GM12872 (cell line): ENCODE data around the gene C1QTNF5.

Experiments used
- CTCF ChIP-seq: IDR thresholded peaks from 3 replicates; pipeline ENCODE4 v1.5.1; 2011; ENCODE audit warnings: low read depth, mild to moderate bottlenecking, low read length, moderate library complexity; ENCODE audit not compliant: insufficient read depth

Gene C1QTNF5

DNA sequence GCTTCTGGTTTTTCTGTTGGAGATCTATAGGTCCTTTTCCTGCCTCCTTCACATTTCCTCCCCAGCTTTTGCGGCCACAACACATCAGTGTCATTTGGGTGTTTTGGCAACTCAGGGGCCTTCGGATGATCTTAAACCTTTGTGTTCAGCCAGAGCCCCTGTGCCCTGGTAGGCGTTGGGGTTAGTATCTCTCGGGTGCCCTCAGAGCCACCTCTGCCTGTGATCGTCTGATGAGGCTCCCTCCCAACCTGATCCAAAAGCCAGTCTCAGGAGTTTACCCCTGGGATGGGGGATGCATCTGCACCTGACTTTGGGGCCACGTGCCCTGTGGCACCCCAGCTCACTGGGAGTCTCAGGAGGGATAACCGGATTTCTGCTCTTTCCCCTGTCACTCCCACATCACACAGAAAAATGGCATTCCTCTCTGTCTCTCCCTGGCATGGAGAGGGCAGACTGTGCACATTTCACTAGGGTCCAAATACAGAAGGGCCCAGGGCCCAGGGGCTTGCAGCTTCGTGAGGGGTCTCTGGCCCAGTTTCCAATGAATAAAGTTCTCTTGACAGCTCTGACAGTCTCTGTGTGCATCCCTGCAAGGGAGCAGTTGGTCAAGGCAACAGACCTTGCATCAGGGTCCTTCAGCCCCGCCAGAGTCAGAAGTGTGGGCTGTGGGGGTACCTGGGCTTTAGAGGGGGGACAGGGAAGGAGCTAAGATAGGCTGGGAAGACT lies 3.8 kb downstream of the C1QTNF5 start:
- TF ChIP-seq CTCF = no peak

- TF ChIP-seq CTCF = no peak
Observed at GRCh38 chr11:119335655-119336543, 4.8 kb downstream of the C1QTNF5 start.

DNA sequence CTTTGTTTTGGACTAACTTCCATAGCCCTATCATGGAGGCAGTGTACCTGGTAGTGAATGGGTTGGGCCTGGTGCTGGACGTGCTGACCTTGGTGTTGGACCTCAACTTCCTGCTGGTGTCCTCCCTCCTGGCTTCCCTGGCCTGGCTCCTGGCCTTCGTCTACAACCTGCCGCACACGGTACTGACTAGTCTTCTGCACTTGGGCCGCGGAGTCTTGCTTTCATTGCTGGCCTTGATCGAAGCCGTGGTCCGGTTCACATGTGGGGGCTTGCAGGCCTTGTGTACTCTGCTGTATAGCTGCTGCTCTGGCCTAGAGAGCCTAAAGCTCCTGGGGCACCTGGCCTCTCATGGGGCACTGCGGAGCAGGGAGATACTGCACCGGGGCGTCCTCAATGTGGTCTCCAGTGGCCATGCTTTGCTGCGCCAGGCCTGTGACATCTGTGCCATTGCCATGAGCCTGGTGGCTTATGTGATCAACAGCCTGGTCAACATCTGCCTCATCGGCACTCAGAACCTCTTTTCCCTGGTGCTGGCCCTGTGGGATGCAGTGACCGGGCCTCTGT lies 5.5 kb downstream of the C1QTNF5 start:
- no peak for TF ChIP-seq CTCF

DNA sequence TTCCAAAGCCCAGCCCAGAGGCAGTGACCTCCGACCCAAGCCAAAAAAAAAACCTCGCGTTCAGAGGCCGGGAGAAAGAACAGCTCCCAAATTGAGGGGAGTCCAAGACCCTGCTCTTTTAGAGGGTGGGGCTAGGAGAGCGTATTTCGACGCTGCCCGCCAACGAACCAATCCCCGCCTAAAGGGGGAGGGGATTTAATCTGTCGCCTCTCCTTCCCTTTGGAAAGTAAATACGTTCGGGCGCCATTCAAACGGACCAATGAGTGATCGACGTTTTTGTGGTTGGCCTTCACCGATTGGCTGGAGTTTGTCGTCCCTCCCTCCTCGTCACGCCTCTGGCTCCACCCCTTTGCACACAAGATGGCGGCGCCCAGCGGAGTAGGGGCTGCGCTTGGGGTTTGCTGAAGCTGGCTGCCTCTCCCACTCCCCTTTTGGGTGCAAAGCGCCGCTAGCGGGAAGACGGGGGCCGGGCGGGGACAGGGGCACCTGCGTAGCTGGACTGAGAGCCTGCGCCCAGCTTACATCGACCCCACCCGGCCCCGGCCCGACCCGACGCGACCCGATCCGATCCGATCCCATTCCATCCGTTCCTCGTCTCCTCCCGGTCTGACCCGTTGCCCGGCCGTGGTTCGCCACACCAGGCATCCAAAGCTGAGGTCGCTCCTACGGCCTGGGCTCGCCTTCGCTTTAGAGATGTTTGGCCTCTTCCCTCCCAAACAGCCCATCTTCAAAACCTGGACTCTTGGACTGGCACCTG lies 6.3 kb downstream of the C1QTNF5 start, which contains the start of gene RNF26:
RNF26 (plus strand) TSS at position 354 of the 757 bp plus-strand sequence. CDS start 596 bp downstream, outside the sequence.
- TF ChIP-seq CTCF = no peak

- TF ChIP-seq CTCF = no peak
Observed at GRCh38 chr11:119332111-119332765, 8.4 kb downstream of the C1QTNF5 start.

GRCh38 chr11:119330237-119330636 lies 10.4 kb downstream of the C1QTNF5 start:
- TF ChIP-seq CTCF = no peak
